Erythroblast (primary cell): ENCODE measurements around the gene MRPS2.
"Not testable (repeated sequence)": the region's sequence is repeated elsewhere in the genome, so short reads cannot be mapped to it uniquely, and the experiment has no call there.

Experiments
- GATA1 ChIP-seq: IDR thresholded peaks from 2 replicates; pipeline ENCODE4 v1.6.1; 2011; ENCODE audit warnings: low read depth, mild to moderate bottlenecking, control low read depth, low read length, moderate library complexity
- POLR2A ChIP-seq: IDR thresholded peaks from 2 replicates; pipeline ENCODE4 v1.6.1; 2011; ENCODE audit warnings: mild to moderate bottlenecking, low read length

GRCh38 chr9:135549478-135550343 is 49.2 kb downstream of the MRPS2 start:
- not testable (repeated sequence) for TF ChIP-seq POLR2A, GATA1
